Measurements from ENCODE around the gene TTC34.
A peak's percentile ranks its signal among the peaks of the same experiment; 100 is the strongest.

Gene TTC34, protein sequence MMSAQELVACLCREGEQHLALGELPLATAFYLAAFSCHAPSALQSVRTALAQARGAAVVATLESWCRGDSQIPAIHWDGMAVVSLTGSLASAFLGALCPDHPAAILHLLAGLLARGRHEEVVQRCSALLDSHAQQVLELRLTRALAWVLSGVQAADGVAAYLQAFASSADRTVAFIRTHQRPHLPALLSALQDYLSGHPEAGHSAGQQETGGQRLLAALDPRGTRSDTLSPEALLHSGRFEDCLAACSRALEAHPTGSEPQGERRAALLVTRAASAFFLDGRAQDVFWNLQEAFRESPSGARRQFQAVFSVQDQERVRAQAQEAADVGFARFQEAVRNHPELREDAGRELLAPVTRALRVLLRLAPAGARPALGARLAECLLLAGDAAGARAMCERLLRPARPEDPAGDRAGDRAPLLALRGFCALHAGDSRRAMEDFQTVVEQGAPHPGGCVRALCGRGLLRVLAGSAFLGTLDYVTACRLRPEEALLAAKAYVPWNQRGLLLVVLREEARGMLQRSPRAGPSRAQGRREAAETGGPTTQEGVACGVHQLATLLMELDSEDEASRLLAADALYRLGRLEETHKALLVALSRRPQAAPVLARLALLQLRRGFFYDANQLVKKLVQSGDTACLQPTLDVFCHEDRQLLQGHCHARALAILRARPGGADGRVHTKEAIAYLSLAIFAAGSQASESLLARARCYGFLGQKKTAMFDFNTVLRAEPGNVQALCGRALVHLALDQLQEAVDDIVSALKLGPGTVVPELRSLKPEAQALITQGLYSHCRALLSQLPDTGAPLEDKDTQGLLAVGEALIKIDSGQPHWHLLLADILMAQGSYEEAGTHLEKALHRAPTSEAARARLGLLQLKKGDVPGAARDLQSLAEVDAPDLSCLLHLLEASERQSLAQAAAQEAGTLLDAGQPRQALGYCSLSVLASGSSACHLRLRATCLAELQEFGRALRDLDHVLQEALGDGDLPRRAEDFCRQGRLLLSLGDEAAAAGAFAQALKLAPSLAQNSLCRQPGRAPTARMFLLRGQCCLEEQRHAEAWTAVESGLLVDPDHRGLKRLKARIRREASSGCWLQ
- total RNA-seq = 0.06 to 4.8 (median 0.41) reads per million in 17 experiments

DNA sequence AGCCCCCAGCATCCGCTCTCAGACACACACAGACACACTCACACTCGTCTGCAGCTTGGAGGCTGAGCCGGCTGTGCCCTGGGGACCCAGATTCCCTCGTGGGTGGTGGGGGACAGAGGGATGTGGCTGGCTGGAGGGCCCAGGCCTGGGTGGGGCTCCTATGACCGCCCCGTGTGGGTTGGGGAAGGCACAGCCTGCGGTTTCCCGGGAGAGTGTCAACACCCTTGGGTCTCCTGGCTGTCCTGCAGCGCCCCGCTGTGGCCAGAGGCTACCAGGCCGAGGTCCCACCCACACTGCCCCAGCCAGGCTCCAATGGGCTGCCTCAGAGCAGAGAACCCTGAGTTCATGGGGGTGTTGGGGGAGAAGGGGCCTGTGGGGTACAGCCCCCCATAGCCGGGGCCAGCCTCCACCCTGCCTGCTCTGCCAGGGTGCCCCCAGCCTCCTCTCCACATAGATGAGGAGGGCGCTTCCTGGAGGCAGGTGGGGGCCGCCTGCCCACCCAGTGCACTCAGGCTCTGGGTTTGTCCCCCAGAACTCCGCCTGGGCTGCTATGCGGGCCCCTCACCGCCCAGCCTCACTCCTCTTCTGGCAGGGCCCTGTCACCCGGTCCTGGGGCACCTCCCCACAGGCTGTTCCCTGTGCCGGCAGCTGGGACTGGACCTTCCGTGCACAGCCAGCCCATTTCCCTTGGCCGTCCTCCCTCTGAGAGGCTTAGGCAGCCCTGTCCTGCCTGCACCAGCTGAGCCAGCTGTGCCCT, at the start of gene TTC34:
TTC34 (minus strand) TSS at position 159 of the 757 bp plus-strand sequence. CDS start 866 bp downstream, outside the sequence.
- peak; percentile 61 to 84 (median 71) for DNase-seq

DNA sequence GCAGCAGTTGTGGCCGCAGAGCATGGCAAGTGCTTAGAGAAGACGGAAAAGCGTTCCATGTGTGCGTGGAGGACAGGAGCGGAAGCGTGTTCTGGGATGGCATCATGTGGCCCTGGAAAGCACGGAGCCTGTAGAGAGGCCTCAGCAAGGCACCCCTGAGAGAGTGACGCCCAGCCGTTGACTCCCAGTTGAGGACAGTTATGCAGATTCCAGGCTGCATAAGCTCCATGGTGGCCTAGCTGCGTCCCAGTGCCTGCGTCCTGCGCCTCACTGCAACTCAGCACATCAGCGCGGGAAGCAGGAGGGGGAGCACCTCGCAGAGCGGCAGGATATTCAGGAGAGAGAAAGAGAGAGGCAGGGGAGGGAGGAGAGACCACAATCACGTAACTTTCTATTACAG, 49.0 kb upstream of the TTC34 start:
- no peak for DNase-seq

DNA sequence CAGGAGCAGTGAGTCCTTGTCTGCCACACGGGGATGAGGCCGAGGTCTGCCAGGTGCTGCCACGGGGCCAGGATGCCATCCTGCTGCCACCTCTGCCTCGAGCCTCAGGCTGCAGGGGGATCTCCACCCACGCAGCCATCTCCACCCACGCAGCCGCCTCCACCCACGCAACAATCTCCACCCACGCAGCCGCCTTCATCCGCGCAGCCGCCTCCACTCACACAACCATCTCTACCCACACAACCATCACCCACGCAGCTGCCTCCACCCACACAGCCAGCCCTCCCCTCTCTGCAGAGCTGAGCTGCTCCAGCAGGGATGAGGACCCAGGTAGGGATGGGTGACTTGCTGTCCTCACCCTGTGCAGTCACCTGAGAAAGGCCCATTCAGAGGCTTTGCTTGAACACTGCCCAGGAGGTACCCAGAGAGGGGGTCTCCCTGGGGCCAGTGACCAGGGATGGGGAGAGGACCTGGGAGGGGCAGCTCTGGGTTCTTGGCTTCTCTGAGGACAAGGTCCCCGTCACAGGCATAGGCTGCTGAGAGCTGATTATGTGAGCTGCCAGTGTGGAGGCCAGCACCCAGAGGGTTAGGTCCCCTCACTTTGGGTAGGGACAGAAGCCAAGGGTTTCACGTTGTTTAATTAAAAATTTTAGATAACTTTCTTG, 46.6 kb upstream of the TTC34 start:
- DNase-seq = no peak

DNA sequence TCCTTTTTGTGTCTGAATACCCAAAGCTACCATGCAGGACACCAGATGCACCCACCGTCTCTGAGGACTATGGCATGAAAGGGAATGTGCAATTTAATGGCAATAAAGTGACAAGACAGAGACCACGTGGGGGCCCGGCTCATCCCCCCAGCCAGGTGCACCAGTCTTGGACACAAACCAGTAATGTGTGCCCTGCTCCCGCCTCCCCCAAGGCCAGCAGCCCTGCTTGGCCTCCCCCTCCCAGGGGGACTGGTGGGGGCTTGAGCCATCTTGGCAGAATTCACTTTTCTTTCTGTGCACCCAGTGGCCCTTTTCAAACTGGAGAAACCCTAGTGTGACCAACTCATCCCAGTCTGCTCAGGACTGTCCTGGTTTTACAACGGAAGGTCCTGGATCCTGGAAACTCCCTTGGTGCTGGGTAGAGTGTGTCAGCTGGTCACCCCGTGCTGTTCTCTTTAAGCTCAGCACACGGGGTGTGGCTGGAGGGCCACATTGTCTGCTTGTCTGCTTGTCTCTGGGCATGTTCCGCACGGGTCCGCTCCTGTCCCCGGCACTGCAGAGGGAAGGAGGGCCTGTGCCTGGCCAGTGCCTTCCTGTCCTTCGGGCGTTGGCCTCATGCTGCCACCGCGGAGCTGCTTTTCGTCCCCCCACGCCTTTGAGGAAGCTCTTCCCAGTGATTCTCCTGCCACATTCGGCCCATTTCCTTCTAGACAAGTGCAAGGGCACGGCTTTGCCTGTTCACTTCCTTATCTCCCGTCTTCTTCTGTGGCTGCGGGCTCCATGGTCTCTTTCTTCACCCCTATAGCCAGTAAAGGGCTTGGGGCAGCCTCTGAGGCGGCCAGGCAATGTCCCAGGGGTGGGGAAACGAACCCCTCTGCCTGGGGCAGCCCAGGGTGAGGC, 45.8 kb upstream of the TTC34 start:
- peak; percentile 28 to 71 (median 48) for DNase-seq

DNA sequence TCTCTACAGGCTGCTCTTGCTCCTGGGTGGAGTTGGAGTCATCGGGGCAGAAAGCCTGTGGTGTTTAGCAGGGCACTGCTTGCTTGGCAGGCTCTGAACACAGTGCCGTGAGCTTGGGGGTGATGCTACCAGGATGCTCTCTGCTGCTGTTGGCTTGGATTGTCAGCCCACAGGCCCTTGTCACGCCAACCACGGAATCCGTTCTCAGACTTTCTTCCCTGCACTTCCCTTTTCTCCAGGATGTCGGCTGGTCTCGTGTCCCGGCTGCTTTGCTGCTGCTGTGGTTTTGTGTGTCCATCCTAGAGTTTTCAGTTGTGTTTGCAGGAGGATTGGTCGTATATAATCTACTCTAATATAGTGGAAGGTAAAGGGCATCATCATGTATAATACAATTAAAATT, 44.4 kb upstream of the TTC34 start:
- peak; percentile 80 to 90 (median 86) for DNase-seq

DNA sequence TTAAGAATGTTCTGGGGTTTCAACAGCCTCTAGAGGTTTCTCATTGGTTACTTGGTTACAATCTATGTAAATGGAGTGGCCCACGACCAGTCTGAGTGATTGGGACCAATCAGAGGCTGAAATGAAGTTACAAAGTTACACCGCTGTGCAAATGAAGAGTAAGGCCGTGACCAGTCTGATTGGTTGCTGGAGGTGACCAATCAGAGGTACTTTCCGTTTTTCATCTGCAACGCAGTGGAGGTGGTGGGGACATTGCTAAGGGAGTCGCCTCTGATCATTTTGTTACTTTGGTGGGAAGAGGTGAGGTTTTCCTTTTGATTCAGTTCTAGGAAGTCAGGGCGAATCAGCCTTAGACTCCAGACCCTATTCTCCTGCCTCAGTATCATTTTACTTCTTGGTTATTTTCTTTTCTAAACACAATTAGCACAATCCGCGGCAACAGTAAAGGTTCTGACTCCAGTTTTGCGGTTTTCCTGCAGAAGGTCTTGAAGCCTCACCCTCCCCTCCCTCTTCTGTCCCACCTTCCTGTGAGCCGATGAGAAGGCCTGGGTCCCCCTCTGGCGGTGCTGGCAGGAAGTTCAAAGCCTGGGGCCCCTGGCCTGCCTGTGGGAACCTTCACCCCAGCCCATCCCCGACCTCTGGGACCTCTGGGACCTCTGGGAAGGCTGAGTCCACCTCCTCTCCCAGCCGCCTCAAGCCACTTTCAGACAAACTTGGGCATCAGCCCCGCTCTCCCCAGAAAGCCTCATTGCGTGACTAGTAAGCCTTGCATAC, 38.7 kb upstream of the TTC34 start:
- peak in 1 of 4 experiments; percentile 14 for DNase-seq

DNA sequence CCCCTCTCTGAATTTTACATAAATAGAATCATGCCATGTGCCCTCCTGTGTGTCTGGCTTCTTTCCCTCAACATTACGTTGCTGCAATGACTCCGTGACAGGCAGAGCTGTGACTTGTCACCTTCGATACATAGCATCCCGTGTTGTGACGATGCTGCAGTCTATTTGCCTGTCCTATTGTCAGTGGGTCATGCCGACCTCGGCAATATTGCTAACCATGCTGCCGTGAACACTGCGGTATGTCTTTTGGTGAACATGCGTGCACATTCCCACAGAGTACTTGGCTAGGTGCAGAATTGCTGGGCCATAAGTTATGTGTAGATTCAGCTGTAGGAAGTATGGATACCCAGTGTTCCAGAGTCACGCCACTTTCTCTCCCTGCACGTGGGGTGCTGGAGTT, 36.3 kb upstream of the TTC34 start:
- DNase-seq = no peak

DNA sequence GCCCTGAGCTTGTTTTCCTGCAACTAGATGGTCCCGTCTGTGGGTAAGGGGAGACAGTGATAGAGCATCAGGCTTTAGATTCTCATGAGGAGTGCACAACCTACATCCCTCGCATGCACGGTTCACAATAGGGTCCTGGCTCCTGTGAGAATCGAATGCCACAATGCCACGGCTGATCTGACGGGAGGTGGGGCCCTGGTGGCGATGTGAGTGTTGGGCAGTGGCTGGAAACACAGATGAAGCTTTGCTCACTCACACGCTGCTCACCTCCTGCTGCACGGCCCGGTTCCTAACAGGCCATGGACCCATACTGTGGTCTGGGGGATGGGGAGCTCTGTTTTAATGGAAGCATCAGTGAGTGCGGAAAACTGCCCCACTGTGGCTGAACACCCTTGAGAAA, 35.8 kb upstream of the TTC34 start:
- no peak for DNase-seq

DNA sequence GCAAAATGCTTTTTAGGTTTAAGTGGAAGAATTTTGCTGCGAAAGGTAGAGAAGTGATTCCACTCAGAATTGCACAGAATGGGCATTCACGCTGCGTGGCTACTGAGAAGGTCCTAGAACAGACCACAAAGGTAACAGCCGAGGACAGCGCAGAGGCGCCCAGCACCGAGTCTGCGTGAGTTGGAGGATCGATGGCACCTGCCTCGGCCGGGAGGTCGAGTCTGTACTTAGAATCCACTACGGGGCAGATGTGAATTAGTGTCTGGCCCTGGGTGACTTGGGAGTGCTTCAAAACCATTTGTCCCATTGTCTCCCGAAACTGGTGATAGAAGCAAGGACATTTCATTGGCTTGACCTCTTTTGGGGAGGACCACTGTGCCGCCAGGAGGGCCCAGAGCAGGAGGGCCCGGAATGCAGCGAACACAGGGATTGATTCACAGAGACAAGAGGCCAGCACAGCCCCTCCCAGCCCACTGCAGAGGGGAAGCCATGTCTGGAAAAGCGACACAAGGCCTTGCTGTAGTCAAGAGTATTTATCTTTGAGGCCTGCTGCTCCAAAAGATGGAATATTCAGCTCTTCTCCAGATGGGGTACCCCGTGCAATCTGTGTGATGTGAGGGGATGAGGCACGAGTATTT, 35.0 kb upstream of the TTC34 start:
- DNase-seq = no peak

DNA sequence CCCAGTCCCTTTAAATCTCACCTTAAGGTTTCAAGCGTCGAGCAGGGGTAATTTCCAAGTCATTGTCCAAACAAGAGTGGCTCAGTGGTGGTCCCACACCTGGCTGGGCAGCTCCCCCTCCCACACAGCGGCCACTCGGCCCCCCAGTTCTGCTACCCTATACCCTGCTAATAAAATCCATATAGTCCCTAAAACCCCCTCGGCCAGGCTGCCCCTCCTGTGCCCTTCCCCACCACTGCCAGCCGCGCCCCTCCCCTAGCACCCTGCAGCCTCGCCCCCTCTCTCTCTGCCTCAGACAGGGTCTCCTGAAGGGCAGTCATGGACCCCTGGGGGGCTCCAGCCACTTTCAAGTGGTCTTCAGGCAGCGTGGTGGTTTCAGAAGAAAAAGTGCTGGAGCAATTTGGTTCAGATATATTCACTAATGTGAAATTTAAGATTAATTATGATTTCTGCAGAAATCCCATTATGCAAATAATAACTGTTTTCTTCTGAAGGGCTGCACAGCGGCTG, 34.2 kb upstream of the TTC34 start:
- no peak for DNase-seq

DNA sequence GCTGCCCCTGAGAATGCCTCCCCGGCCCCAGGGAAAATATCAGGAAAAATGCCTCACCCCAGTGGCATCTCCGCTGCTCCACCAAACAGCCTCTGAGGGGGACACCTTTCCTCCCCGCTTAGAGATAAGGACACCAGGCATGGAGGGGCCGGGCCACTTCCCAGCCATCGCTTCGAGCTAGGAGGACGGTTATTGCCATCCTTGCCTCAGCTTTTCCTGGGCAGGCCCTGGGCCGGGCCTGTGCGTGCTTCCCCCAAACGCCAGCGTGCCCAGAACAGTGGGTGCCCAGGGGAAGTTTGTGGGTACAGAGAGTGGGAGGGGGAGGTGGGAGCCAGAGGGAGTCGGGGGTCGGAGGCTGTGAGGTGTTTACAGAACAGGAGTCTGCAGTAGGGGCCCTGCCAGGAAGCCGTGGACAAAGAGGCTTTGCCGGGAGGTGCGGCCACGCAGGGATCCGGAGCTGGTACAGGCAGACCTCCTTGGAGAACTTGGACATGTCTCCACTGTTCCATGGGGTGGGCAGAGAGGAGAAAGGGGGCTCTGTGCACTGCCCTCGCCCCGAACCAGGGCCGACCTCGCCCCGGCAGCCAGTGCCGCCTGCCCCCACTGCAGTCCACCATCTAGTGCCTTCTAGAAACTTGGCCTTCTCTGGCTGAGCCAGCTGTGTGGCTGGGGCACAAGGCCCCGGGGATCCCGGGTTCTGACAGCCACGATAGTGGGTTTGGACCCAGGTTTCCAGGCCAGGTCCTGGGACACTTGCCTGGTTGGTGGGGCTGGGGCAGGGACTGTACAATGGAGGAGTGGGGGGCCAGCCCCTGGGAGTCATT, 33.5 kb upstream of the TTC34 start:
- DNase-seq = no peak

DNA sequence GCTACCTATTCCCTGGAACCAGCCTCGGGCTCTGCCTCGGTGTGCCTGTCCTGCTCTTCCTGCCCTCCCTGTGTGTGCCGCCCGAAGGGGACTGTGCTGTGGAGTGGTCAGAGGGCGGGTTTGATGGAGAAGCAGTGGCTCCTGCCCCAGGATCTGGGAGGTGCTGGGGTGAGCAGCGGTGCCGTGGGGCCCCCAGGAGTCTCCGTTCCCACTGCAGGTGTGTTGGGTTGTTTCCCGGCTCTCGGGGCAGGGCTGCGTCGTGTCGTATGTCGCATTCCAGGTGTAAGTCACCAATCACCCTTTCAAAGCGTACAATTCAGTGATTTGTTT, 32.6 kb upstream of the TTC34 start:
- DNase-seq = no peak

DNA sequence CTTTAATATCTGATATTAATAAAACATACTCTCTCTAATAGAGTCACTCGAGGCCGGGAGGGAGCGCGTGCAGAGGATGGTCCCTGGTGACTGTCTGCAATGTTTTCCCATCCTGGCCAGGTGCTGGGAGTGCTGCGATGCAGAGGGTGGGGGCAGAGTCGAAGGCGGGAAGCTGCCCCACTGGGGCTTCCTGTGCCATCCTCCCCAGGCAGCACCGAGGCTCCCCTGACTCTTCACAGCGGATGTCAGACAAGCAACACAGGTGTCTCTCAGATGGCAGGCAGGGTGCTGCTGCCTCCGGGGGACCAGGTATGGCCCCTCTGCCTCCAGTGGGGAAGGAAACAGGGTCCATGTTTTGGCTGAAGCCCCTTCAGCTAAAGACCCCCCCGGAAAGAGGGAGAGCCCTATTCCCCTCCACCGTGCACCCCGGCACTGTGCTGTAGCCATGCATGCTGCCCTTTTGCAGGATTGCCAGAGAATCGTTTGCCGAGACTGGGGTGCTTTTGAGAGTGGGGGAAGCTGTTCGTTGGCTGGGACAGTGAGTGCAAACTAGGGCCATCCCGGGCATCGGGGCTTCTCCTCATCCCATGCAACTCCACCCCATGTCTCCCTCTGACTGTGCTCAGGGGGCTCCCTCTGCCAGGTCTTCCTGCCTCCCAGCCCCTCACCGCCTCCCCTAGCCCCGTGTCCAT, 32.1 kb upstream of the TTC34 start:
- no peak for DNase-seq

DNA sequence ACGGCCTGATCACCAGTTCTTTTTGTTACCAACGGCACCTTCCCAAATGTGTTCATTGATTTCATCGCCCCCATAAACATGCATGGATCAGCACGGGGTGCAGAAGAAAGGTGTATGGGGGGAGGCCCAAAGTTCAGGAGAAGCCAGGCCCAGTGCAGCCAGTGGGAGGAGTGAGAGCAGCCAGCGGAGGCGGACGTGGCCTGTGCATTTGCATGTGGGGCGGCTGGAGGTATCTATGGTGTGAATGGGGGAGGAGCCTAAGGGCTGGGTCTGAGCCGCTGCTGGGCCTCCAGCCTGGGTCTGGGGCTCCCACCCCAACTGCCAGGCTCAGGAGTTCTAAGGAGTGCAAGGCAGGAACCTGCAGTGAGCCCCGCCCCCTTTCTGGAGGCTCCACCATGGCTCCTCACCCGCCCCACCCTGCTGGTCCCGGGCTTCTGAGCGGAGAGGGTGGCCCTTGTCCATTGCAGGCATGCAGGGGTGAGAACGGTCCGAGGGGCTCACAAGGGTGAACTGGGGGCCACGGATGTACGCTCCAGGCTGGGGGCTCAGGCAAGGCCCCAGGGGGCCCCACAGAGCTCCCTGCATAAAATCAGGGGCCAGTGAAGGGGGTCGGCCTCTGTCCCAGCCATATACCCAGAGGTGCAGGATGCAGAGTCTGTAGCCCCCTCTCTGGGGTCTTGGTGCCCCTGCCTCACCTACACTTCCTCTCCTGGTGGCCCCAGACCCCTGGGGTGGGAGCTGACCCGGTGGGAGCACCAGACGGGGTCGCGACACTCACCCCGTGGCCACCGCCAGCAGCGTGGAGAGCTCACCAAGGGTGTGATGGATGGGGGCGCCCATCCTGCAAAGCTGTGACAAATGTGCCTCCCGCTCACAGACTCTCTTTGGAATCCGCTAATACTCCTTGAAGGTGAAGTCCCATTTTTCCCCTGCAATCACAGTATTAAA, 31.3 kb upstream of the TTC34 start:
- no peak for DNase-seq

DNA sequence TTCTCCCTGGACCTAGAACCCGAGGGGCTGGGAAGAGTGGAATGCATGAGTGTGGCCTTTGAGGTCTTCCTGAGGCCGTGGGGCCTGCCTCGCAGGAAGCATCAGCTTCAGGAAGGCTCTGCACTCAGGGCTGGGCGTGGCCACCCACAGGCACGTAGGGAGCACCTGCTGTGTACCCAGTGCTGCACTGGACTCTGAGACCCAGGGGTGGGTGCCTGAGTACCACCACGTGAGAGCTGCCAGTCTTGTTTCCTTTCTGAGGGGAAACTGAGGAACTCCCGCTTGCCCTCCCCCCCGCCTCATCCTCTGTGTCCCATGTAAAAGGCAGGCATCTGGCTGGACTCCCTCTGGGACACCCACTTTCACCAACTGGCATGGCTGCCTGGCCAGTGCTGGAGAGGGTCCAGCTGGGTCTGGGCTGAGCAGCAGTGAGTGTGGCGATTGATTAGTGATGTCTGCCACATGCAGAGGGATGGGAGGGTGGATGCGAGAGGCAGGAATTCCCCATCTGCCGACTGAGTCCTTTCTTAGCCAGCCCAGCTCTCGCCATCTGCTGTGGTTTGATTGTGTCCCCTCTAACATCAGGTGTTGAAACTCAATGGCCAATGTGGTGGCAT, 30.2 kb upstream of the TTC34 start:
- no peak for DNase-seq

DNA sequence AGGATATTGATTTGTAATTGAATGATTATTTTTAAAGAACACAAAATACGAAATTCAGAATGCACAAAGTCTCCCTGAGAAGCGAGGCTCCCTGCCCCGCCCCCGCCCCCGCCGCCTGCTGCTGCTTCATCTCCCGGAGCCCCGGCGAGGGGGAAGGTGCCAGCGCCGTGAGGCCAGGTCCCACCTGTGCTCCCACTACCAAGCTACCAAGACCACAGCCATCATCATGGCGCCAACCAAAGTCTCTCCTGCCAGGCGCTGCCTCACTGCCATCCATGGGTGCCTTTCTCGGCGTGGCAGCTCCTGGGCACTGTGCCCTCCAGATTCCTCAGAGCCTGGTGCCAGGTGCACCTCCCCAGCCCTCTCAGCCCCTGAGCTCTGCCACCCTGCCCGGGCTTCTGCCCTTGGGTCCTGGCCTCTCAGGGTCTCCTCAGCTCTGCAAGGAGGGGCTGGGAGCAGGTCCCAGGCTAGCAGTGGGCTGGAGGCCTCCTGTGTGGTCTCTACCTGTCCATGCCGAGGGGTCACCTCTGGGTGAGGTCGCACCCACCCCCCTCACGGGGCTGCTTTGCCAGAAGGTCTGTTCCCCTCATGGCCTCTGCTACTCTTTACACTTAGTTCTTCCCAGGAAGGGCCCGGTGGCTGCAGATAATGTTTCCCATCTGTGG, 29.4 kb upstream of the TTC34 start:
- no peak for DNase-seq
